NT2/D1 (cell line): ENCODE measurements around the gene CAMK2B.

ENCODE experiments used
- YY1 ChIP-seq: IDR thresholded peaks from 2 replicates; pipeline ENCODE4 v1.6.1; 2011; ENCODE audit not compliant: insufficient read length, insufficient read depth
- ZNF274 ChIP-seq: IDR thresholded peaks from 2 replicates; pipeline ENCODE4 v1.6.1; 2011; ENCODE audit warnings: mild to moderate bottlenecking, low read depth, low read length

DNA sequence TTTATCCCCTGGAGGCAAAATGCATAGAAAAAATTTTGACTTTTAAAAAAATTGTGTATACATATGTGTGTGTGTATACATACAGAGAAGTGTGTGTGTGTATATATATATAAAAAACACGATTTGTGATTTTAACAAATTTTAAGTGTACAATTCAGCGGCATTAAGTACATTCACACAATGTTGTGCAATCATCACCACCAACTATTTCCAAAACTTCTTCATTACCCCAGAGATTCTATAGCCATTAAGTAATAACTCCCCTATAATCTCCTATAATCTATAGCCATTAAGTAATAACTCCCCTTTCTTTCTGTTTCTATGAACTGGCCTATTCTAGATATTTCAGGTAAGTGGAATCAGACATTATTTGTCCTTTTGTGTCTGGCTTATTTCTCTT, 20.7 kb upstream of the CAMK2B start:
- no peak for TF ChIP-seq YY1
- no peak for TF ChIP-seq ZNF274
